Forelimb muscle (tissue), 1 donor: ENCODE data around the gene CAPRIN1. TPM values are rescaled to one million over a fixed set of nuclear protein-coding genes. Genes with fewer than 3 reads are reported as not detected.
"Not testable (repeated sequence)": the region's sequence is repeated elsewhere in the genome, so short reads cannot be mapped to it uniquely, and the experiment has no call there.

ENCODE experiments used
- DNase-seq: peaks from one replicate; pipeline ENCODE4 v3.0.0-alpha.2; 2013; ENCODE audit warnings: low read depth
- polyA plus RNA-seq: library from polyadenylated mRNA; unstranded; fragments of 120-200 nt; gene quantifications from one replicate; pipeline ENCODE4 v1.2.1, GENCODE V29; 2013; ENCODE audit not compliant: insufficient read length

Gene CAPRIN1
- polyA plus RNA-seq, 1 donor = 141 TPM

GRCh38 chr11:34050581-34051348, 766 bp upstream of the CAPRIN1 start:
- DNase-seq = no peak

GRCh38 chr11:34052036-34052607, 591 bp downstream of the CAPRIN1 start:
- DNase-seq = peak; percentile 84

GRCh38 chr11:34052608-34053160, 1.2 kb downstream of the CAPRIN1 start:
- DNase-seq = no peak

GRCh38 chr11:34053161-34053686, 1.7 kb downstream of the CAPRIN1 start:
- no peak for DNase-seq

- DNase-seq = not testable (repeated sequence)
These were observed 2.8 kb downstream of the CAPRIN1 start for GRCh38 chr11:34054351-34054750.

GRCh38 chr11:34055218-34056000, 3.9 kb downstream of the CAPRIN1 start:
- DNase-seq = no peak

- DNase-seq = no peak
These were observed 5.1 kb downstream of the CAPRIN1 start for GRCh38 chr11:34056672-34057071.

GRCh38 chr11:34063061-34063795, 11.7 kb downstream of the CAPRIN1 start:
- no peak for DNase-seq

- DNase-seq = no peak
These were observed 12.8 kb downstream of the CAPRIN1 start for GRCh38 chr11:34064291-34064690.

GRCh38 chr11:34065505-34066203, 14.1 kb downstream of the CAPRIN1 start:
- DNase-seq = no peak

GRCh38 chr11:34066766-34067165, 15.2 kb downstream of the CAPRIN1 start:
- not testable (repeated sequence) for DNase-seq

GRCh38 chr11:34067383-34068065, 16.0 kb downstream of the CAPRIN1 start:
- no peak for DNase-seq

GRCh38 chr11:34068111-34068510, 16.6 kb downstream of the CAPRIN1 start:
- no peak for DNase-seq

- DNase-seq = not testable (repeated sequence)
These were observed 19.8 kb downstream of the CAPRIN1 start for GRCh38 chr11:34071306-34071705.

GRCh38 chr11:34072041-34072440, 20.5 kb downstream of the CAPRIN1 start:
- no peak for DNase-seq

GRCh38 chr11:34072832-34073231, 21.3 kb downstream of the CAPRIN1 start:
- DNase-seq = no peak

GRCh38 chr11:34074391-34074790, 22.9 kb downstream of the CAPRIN1 start:
- no peak for DNase-seq

- DNase-seq = no peak
These were observed 23.8 kb downstream of the CAPRIN1 start for GRCh38 chr11:34075178-34075820.

- no peak for DNase-seq
These were observed 29.1 kb downstream of the CAPRIN1 start for GRCh38 chr11:34080609-34081008.

GRCh38 chr11:34084637-34085036, 33.1 kb downstream of the CAPRIN1 start:
- no peak for DNase-seq
